Activated naive CD8-positive, alpha-beta T cell treated with anti-CD3 and anti-CD28 coated beads, Interleukin-2, amount 50 U/mL, for 16 hours (primary cell): Measurements from ENCODE around the gene CCDC169.

Experiments
- DNase-seq: peaks from one replicate; pipeline ENCODE4 v3.0.0-alpha.2; 2020; ENCODE audit warnings: low read depth, low spot score

CCDC169 gene

DNA sequence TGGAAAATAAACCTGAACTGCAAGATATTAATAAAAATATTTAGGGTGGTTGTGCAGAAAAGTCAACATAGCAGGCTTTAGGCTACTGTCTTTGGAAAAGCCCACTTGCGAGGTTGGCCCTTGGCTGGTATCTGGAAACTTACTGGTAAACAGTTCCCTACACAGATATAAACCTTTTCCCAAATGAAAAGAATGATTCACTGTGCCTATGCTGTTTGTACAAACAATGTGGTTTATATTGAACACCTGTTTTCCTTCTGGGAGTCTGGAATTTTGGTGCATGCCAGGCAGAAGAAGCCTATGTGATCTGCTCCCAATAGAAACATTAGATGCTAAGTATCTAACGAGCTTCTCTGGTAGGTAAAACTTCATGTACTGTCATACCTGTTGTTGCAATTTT, 53.5 kb downstream of the CCDC169 start:
- DNase-seq = no peak

- DNase-seq = no peak
Measured at GRCh38 chr13:36242761-36243160, 54.9 kb downstream of the CCDC169 start.

DNA sequence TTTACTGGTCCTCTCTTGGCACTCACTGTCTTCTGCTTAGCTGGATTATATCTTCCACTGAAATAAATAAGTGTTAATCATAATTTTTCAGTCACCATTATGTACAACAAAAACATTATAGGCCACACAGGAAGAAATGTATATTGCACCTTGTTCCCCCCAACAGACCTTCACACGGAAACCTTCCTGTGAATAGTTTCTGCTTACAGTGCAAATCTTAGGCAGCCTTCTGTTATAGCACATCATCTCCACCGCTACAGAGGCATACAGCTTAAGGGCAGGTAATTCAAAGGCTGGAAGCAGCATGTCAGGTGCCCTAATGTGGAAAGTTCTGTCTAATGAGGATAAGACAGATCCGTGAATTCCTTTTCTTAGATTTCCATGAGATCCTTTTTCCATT, 66.4 kb downstream of the CCDC169 start:
- DNase-seq = no peak

DNA sequence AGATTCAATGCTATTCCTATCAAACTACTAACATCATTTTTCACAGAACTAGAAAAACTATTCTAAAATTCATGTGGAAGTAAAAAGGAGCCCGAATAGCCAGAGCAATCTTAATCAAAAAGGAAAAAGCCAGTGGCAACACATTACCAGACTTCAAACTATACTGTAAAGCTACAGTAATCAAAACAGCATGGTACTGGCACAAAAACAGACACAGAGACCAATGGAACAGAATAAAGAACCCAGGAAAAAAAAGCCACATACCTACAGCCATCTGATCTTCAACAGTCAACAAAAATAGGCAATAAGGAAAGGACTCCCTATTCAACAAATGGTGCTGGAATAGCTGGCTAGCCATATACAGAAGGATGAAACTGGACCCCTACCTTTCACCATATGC, 72.9 kb downstream of the CCDC169 start:
- DNase-seq = no peak

DNA sequence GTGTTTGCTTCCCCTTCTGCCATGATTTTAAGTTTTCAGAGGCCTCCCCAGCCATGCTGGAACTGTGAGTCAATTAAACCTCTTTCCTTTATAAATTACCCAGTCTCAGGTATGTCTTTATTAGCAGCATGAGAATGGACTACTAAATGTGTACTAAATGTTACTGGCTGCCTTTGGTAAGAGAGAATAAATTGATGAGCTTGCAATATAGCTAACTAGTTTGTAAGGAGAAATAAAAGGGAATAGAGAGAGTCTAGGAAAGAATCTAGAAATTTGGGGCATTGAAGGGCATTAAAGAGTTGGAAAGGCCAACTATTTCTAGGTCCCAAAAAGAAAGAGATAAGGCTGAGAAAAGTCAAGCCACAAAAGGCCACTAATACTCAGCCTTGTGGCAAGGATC, 77.7 kb downstream of the CCDC169 start:
- DNase-seq = no peak

DNA sequence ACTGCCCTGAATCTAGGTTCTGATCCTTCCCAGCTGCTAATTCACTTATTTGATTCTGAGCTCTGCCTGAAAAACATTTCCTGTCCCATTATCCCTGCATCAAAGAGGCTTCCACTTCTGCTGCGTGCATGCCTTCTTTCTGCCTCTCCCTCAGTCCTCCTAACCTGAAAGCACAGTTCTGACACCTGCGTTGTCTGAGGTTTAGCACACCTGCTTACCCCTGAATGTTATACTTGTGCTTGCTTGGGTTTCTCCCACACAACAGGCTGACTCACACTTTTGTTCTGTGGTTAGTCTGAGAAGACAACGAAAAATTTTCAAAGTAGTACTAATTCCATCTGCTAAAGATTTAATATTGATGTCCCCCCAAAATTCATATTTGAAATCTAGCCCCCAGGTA, 80.2 kb downstream of the CCDC169 start:
- no peak for DNase-seq

DNA sequence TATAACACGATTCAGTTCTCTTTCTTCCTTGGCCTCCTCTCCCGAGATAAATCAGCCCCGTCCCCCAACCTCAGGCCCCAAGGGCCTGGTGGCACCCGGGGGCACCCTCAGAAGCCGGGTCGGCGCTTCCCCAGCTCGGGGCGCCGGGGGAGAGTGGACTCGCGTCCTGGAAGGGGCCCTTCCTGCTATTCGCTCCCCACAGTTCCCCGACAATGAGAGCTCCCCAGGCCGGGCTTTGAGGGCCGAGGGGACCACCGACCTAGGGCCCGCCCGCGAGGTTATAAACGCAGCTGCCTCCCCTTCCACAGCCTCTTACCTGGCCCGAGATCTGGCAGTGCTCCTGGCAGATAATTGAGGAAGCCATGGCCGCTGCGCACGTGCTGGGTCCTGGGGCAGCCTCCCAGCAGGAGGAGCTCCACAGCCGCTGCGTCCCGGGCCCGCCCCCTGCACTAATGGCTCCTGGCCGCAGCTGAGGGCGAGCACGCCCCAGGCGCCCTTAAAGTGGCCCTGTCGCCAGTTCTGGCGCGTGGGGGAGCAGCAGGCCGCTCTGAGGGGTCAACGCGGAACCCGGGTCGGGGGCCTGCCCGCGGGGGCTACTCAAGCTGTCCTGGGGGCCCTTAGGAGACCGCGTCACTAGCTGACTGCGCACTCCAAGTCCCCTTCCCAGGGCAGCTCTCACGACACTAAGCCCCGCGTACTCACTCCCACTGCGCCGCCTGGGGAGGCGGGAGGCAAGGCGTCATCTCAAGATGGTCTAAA, 83.3 kb downstream of the CCDC169 start, which contains the start of gene SOHLH2:
TSS of gene SOHLH2 (minus strand) at position 394 of the 759 bp plus-strand sequence. CDS start at position 364, 30 bp downstream.
- DNase-seq = no peak

DNA sequence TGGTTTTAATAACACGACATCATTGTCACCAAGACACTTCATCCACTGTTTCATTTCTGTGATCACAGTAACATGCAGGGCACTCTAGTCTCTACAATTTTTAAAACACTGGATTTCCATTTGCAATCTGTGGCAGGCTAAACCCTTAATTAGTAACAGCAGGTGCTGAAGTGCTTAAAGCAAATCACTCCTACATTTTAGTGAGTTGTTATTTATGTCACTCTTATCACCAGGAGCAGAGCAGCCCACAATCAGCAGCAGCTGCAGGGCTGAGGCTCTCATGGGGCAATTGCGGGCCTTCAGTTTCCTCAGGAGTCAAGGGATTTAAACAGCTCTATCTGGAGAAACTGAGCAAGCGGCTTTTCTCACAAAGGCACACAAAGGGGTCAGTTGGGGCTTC, 84.8 kb downstream of the CCDC169 start:
- no peak for DNase-seq

DNA sequence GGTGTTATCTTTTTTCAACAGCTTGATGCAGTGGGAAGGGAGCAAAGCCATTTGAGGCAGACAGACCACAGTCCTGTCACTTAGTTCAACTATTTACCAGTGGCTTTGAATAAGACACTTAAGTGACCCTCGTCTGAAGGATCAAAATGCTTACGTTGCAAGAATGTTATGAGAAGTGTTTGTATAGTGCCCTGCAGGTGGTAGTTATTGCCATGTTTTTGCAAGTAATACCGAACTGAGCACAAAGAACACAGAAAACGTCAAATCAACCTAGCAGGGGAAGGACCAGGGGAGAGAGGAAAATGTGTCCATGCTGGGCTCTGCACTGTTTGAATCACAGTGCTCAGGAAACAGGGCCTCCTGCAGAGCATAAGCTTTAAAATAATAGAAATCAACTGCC, 86.0 kb downstream of the CCDC169 start:
- no peak for DNase-seq

DNA sequence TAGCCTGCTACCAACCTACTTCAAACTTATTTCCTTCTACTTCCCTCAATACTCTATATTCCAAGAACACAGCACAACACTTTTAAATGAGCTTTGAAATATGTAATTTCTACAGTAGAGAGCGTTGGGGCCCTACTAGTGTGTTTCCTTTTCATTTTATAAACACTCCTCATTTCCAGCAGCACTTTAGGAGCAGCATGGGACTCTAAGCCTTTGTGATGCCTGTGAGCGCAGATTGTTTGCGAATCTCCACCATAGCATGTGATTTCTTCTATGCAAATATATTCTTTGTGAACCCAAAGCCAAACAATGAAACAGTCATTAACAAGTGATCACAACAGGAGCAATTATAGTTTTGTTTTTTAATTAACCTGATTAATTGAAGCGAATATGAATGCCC, 86.9 kb downstream of the CCDC169 start:
- no peak for DNase-seq

- no peak for DNase-seq
Measured at GRCh38 chr13:36207672-36208071, 89.9 kb downstream of the CCDC169 start.

DNA sequence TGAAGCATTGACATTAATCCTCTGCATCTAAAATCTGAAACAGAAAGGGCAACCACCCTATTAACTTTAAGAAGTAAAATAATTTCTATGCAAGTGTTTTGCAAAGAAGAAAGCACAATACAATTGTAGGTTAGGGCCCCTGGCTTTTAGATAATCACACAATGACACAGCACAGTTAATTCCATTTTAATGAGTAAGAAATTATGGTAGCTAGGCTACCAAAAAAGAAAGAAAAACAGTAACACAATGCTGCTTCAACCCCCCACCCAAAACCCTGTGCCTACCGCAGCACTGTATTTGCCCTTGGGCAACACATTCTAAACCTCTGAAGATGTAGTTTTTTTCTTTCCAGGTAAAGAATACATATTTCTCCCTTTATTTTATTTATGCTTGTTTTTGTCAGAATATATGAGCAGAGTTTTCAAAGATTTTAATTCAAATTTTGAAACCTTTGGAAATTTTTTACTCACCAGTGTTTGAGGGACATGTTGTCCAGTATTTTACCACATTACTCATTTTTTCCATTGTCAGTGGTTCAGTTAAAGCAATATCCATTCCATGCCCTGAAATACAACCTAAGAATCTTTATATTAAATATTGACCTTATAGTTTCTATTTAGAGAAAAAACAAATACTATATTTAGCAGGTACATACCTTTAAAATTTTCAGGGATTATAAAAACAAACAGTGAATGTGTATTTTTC, 104.3 kb downstream of the CCDC169 start:
- DNase-seq = no peak

GRCh38 chr13:36192166-36192565, 105.4 kb downstream of the CCDC169 start:
- DNase-seq = no peak

- DNase-seq = no peak
Measured at GRCh38 chr13:36190771-36191170, 106.8 kb downstream of the CCDC169 start.

DNA sequence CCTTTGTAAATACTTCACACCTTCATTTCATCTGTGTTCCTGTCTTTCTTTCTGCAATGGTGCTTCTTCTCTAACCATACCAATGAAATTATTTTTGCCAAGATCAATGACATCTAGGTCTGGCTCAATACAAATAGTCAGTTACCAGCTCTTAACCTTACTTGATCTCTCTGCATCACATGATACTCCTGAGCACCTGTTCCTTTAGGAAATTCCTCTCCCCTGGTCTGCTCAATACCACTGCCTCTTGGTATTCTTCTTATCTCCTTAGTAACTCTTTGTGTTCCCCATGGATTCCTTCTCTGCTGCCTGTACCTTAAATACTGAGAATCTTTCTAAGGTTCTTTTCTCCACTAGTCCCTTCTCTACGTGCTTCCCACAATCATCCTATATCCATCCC, 109.2 kb downstream of the CCDC169 start:
- no peak for DNase-seq

- no peak for DNase-seq
Measured at GRCh38 chr13:36183901-36184300, 113.7 kb downstream of the CCDC169 start.
